ENCODE measurements around the gene SZT2. TPM values are rescaled to one million over a fixed set of nuclear protein-coding genes. Genes with fewer than 3 reads are reported as not detected.

The SZT2 gene
- total and polyA plus RNA-seq, 12 donors, result 8.6 to 44.0 (median 26.0) TPM

DNA sequence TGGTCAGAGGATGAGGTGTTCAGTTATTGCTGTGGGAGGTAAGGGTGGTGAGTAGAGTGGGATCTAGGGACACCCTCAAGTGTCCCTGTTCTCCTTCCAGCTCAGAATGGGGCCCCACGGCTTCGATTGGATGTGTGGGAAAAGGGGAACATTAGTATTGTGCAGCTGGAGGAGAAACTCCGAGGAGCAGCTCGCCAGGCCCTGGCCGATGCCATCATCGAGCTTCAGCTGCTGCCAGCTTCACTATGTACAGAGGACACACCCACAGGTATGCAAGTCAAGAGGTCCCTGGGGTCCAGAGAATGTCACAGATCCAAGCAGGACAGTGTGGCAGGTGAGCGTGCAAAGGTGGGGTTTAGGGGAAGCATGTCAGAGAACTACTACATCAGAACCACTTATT lies 50.1 kb downstream of the SZT2 start:
- ATAC-seq (no peak), DNase-seq (no peak)
- Histone ChIP-seq H3K4me1 (peaks cover 0 to 16% (median 5%) of the 10 kb centered on the region in 9 donors), H3K9me3 (no peaks in the 10 kb centered on the region), H3K27ac (no peak overlapping the region), H3K27me3 (no peaks in the 10 kb centered on the region), H3K4me3 (no peak overlapping the region), H3K36me3 (peaks cover 0 to 100% (median 52%) of the 10 kb centered on the region in 9 donors)
- TF ChIP-seq, protein P1, sequence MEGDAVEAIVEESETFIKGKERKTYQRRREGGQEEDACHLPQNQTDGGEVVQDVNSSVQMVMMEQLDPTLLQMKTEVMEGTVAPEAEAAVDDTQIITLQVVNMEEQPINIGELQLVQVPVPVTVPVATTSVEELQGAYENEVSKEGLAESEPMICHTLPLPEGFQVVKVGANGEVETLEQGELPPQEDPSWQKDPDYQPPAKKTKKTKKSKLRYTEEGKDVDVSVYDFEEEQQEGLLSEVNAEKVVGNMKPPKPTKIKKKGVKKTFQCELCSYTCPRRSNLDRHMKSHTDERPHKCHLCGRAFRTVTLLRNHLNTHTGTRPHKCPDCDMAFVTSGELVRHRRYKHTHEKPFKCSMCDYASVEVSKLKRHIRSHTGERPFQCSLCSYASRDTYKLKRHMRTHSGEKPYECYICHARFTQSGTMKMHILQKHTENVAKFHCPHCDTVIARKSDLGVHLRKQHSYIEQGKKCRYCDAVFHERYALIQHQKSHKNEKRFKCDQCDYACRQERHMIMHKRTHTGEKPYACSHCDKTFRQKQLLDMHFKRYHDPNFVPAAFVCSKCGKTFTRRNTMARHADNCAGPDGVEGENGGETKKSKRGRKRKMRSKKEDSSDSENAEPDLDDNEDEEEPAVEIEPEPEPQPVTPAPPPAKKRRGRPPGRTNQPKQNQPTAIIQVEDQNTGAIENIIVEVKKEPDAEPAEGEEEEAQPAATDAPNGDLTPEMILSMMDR (IDR thresholded peaks at IDR 0.05), result no peak
- 96 to 98% methylated on average over 7 of the region's 7 CpGs for WGBS, 2 donors
- intact Hi-C loops (cut with DNase I), result no loop called here

- H3K36me3 ChIP-seq, result peaks cover 0 to 100% (median 52%) of the 10 kb centered on the region in 9 donors
- H3K27me3 ChIP-seq, result no peaks in the 10 kb centered on the region
- H3K4me1 ChIP-seq, result peaks cover 0 to 20% (median 4%) of the 10 kb centered on the region in 9 donors
- DNase-seq (no peak), ATAC-seq (no peak)
- no peaks in the 10 kb centered on the region for H3K9me3 ChIP-seq
- WGBS, 2 donors, result 87 to 88% methylated on average over 7 of the region's 7 CpGs
- TF ChIP-seq, protein P1 (IDR thresholded peaks at IDR 0.05), result no peak
- no peak overlapping the region for H3K27ac ChIP-seq
- H3K4me3 ChIP-seq, result no peak overlapping the region
- intact Hi-C loops (cut with DNase I), result no loop called here
These were observed 50.7 kb downstream of the SZT2 start for GRCh38 chr1:43440358-43440757.

DNA sequence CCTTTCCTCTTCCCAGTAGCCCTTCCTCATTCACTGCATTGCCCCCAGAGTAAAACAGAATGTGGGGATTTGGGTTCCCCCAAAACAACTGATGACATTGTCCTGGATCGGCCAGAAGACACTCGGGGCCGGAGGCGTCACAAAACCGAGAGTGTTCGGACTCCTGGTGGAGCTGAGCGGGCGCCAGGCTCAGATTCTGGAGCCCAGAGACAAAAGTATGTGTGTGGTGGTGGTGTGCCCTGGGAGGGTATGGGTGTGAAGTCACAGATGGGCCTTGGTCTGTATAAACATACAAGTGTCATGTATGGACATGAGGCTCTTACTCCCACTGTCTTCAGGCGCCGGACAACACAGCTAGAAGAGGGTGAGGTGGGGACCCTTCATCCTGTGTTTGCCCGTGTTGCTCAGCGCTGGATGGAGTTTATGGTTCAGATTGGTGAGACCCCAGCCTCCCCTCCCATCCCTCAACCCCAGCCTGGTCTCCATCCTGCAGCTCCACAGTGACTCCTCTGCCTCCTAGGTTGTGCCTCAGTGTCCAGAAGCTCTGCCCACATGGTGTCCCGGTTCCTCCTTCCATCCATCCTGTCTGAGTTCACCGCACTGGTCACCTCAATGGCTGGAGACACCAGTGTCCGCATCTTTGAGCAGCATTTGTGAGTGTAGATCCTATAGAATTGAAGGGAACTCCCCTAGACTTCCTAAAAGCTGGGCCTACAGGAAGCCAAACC lies 51.6 kb downstream of the SZT2 start:
- H3K4me1 ChIP-seq, result peaks cover 0 to 11% (median 0%) of the 10 kb centered on the region in 9 donors
- no peaks in the 10 kb centered on the region for H3K9me3 ChIP-seq
- WGBS, 2 donors, result 94 to 96% methylated on average over 15 of the region's 15 CpGs
- H3K4me3 ChIP-seq, result no peak overlapping the region
- intact Hi-C loops (cut with DNase I), result no loop called here
- no peak for DNase-seq
- no peaks in the 10 kb centered on the region for H3K27me3 ChIP-seq
- H3K27ac ChIP-seq, result no peak overlapping the region
- ATAC-seq, result no peak
- TF ChIP-seq, protein P1 (IDR thresholded peaks at IDR 0.05), result no peak
- peaks cover 0 to 100% (median 60%) of the 10 kb centered on the region in 9 donors for H3K36me3 ChIP-seq

- H3K36me3 ChIP-seq, result peaks cover 0 to 100% (median 66%) of the 10 kb centered on the region in 9 donors
- no peak overlapping the region for H3K27ac ChIP-seq
- TF ChIP-seq, protein P1 (IDR thresholded peaks at IDR 0.05), result no peak
- DNase-seq (no peak), ATAC-seq (no peak)
- no peaks in the 10 kb centered on the region for H3K9me3 ChIP-seq
- no peak overlapping the region for H3K4me3 ChIP-seq
- H3K4me1 ChIP-seq, result peaks cover 0 to 8% (median 0%) of the 10 kb centered on the region in 9 donors
- no peaks in the 10 kb centered on the region for H3K27me3 ChIP-seq
- intact Hi-C loops (cut with DNase I), result no loop called here
- 95% methylated on average over 18 of the region's 18 CpGs for WGBS, 2 donors
These were observed 52.4 kb downstream of the SZT2 start for GRCh38 chr1:43441894-43442637.

Measured in heart right ventricle (tissue), 16 donors.